AG04449 (cell line): ENCODE measurements around the gene RAB3A.

Experiments
- CTCF ChIA-PET: fragments of 350-600 bp; formaldehyde crosslinking; extraction: SDS; loops from one replicate; lab custom pipeline; 2021; ENCODE audit warnings: antibody characterized with exemption; lab: Yijun Ruan, JAX
- POLR2A ChIA-PET: fragments of 400-600, 350-600 bp; formaldehyde crosslinking; extraction: SDS; loops from one replicate; lab custom pipeline; 2020; ENCODE audit warnings: antibody characterized with exemption, inconsistent platforms; lab: Yijun Ruan, JAX
- DNase-seq: peaks from one replicate; pipeline ENCODE4 v3.0.0-alpha.2; 2010; ENCODE audit warnings: low read depth, low spot score
- H3K4me3 ChIP-seq: 2 replicates; pipeline ENCODE4 v1.5.1; 2011; ENCODE audit warnings: low read depth, mild to moderate bottlenecking, control low read depth, low read length
- TF ChIP-seq, protein P1 (sequence below): IDR thresholded peaks from one replicate; pipeline ENCODE4 v1.5.1; 2011; ENCODE audit warnings: mild to moderate bottlenecking, moderate library complexity, low read length, control low read depth, inconsistent platforms; ENCODE audit not compliant: insufficient read depth; ENCODE audit errors: missing control alignments

Gene RAB3A

DNA sequence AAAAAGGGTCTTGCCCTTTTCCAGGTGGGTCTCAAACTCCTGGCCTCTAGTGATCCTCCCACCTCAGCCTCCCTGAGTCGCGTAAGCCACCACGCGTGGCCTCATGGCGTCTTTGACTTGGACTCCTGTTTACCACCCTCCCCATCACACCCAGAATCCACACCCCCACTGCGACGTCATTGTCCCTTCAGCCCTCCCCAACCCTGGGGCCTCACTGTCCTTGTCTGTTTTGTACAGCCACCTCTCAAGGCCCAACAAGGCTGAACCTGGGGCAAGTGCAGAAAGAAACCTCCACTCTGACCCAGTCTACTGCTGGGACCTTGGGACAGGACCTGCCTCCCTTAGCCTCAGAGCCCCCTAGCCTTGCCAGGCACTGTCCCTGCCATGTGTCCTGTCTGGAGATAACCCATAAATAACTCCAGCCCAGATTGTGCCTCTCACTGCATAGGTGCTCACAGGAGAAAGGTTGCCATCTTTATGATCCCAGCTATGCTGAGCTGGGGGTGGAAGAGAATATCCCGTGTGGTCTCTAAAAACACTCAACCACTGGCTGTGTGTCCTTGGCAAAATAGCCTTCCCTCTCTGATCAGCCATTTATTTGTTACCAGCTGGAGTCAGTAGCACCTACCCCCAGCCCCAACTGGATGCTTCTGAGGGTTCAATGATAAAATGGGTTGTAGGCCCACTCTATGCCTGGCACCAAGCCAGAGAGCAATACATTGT lies 32.1 kb downstream of the RAB3A start:
- CTCF ChIA-PET: interaction anchor here (0.9 to 1.8 kb wide), 7 partner anchors 8 to 81 kb away, joined by 3 to 6 read pairs (median 4); no protein-coding TSS in a partner anchor
- H3K4me3 ChIP-seq: no peak overlapping the region
- no peak for DNase-seq
- POLR2A ChIA-PET: no interaction called here
- TF ChIP-seq, protein P1, sequence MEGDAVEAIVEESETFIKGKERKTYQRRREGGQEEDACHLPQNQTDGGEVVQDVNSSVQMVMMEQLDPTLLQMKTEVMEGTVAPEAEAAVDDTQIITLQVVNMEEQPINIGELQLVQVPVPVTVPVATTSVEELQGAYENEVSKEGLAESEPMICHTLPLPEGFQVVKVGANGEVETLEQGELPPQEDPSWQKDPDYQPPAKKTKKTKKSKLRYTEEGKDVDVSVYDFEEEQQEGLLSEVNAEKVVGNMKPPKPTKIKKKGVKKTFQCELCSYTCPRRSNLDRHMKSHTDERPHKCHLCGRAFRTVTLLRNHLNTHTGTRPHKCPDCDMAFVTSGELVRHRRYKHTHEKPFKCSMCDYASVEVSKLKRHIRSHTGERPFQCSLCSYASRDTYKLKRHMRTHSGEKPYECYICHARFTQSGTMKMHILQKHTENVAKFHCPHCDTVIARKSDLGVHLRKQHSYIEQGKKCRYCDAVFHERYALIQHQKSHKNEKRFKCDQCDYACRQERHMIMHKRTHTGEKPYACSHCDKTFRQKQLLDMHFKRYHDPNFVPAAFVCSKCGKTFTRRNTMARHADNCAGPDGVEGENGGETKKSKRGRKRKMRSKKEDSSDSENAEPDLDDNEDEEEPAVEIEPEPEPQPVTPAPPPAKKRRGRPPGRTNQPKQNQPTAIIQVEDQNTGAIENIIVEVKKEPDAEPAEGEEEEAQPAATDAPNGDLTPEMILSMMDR: no peak

DNA sequence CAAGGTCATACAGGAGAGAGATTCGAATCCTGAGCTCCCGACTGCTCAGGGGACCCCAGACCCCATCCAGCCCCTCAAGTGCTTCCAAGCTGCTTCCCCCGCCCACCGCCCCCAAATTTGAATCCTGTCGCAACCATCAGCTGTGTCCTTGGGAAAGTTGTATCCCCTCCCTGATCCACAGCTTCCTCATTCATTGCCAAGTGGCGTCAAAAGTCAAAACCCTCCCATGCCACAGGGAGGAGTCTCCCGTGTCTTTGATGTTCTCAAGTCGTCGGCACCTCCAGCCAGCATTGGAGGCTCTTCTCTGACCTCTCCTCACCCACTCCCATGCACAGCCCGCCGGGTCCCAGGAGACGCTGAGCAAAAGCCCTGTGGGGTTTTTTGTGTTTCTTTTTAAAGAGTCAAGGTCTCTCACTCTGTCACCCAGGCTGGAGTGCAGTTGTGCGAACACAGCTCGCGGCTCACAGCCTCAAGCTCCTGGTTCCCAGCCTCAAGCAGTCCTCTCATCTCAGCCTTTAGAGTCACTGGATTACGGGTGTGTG lies 33.1 kb downstream of the RAB3A start:
- DNase-seq: no peak
- TF ChIP-seq, protein P1: no peak
- no peak overlapping the region for H3K4me3 ChIP-seq
- POLR2A ChIA-PET: interaction anchor here (1.2 kb wide), 1 partner anchor 58 kb away, joined by 3 read pairs; no protein-coding TSS in a partner anchor
- CTCF ChIA-PET: interaction anchor here (0.9 to 1.8 kb wide), 7 partner anchors 9 to 109 kb away, joined by 3 to 13 read pairs (median 4); no protein-coding TSS in a partner anchor

DNA sequence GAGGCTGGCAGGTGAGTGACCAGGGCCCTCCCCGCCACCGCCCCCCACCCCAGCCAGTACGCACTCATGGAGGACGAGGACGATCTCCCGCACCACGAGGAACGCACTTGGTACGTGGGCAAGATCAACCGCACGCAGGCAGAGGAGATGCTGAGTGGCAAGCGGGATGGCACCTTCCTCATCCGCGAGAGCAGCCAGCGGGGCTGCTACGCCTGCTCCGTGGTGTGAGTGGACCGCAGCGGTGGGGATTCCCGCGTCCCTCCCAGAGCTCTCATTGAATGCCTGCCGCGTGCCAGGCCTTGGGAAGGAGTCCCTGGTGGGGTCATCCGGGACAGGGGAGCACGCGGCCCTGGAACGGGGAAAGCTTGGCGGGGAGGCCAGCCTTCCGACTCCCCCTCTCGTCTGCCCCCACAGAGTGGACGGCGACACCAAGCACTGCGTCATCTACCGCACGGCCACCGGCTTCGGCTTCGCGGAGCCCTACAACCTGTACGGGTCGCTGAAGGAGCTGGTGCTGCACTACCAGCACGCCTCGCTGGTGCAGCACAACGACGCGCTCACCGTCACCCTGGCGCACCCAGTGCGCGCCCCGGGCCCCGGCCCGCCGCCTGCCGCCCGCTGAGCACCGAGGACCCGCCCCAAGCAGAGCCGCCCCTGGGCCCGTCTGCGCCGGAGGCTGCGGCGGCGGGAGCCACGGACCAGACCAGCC lies 35.0 kb downstream of the RAB3A start:
- DNase-seq: no peak
- H3K4me3 ChIP-seq: no peak overlapping the region
- TF ChIP-seq, protein P1: no peak
- ChIA-PET CTCF (interaction anchor here (0.8 to 6.8 kb wide), 16 partner anchors 9 to 243 kb away, joined by 3 to 52 read pairs (median 4); partner anchors contain the start of gene ARRDC2), POLR2A (no interaction called here)

DNA sequence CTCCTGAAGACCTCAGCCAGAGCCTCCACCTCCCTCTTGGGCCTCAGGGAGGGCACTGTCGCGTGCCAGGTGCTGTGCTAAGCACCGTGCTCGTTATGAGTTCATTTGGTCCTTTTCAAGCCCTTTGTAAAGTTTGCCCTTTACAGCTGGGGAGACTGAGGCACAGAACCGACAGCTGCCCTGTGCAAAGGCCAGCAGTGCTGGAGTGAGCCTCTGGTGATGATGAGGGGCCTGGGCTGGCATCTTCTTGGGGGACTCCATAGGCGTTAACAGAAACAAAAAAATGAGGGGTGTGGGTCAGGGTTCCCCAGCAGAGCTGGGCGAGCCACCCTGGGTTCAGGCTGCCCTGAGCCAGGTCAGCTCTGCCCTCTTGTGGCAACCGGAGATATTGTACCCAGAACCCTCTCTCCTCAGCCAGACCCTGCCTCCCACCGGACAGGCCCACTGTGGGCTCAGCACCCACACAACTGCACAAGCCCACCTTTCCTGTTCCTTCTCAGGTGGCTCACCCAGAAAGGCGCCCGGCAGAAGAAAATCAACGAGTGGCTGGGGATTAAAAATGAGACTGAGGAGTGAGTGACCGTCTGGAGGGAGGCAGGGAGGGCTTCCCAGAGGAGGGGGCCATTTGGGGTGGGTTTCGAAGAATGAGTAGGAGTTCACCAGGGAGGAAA lies 35.7 kb downstream of the RAB3A start:
- no peak overlapping the region for H3K4me3 ChIP-seq
- no peak for DNase-seq
- TF ChIP-seq, protein P1: peak; percentile 72
- ChIA-PET CTCF (interaction anchor here (0.8 to 6.8 kb wide), 16 partner anchors 8 to 244 kb away, joined by 3 to 52 read pairs (median 5); partner anchors contain the start of gene ARRDC2), POLR2A (no interaction called here)

DNA sequence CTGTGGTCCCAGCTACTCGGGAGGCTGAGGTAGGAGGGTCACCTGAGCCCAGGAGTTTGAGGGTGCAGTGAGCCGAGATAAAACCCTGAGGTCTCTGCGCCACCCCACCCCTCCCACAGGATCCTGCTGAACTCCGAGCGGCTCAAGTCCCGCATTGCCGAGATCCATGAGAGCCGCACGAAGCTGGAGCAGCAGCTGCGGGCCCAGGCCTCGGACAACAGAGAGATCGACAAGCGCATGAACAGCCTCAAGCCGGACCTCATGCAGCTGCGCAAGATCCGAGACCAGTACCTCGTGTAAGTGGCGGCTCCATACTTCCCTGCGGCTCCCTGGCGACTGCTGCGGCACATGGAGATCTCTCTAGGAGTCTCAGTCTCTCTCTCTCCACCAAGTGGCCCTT lies 36.8 kb downstream of the RAB3A start:
- no peak overlapping the region for H3K4me3 ChIP-seq
- DNase-seq: no peak
- ChIA-PET CTCF (interaction anchor here (1.6 to 6.8 kb wide), 3 partner anchors 10 to 86 kb away, joined by 5 to 52 read pairs (median 50); a partner anchor contains a TSS), POLR2A (no interaction called here)
- TF ChIP-seq, protein P1: no peak
